ENCODE results near the gene CDH23. TPM values are rescaled to one million over a fixed set of nuclear protein-coding genes. Genes with fewer than 3 reads are reported as not detected.

Gene CDH23
- total RNA-seq, 6 donors from 2014 or later = 4.7 to 29.3 (median 10.4) TPM

- Histone ChIP-seq H3K4me3 (no peak overlapping the region), H3K27me3 (no peaks in the 10 kb centered on the region), H3K4me1 (peaks cover 16 to 39% (median 27%) of the 10 kb centered on the region in 4 donors), H3K9me3 (no peaks in the 10 kb centered on the region), H3K27ac (peak overlapping the region in 3 of 4 donors; percentile 30 to 99 (median 98)), H3K36me3 (no peaks in the 10 kb centered on the region)
- DNase-seq = peak in 1 of 2 donors; percentile 78
- peak; percentile 7 to 34 for ATAC-seq (ENCODE audit: low FRiP score in 2 of 2)
- 72 to 80% methylated on average over 9 to 11 of the region's 11 CpGs for WGBS, 2 donors
- TF ChIP-seq POLR2A (IDR thresholded peaks at IDR 0.05) (peak in 1 of 4 donors; percentile 46), POLR2AphosphoS5 (IDR thresholded peaks at IDR 0.05) (peak in 1 of 2 donors; percentile 31), CTCF (IDR thresholded peaks at IDR 0.05) (no peak), EP300 (IDR thresholded peaks at IDR 0.05) (no peak)
These were observed 455.7 kb downstream of the CDH23 start for GRCh38 chr10:71852355-71852937.

GRCh38 chr10:71854031-71854430, 457.3 kb downstream of the CDH23 start:
- no peak overlapping the region for H3K4me3 ChIP-seq
- no peaks in the 10 kb centered on the region for H3K36me3 ChIP-seq
- WGBS, 2 donors = 63% methylated on average over 5 of the region's 5 CpGs
- DNase-seq (no peak), ATAC-seq (ENCODE audit: low FRiP score in 2 of 2) (no peak)
- no peaks in the 10 kb centered on the region for H3K27me3 ChIP-seq
- peaks cover 3 to 25% (median 16%) of the 10 kb centered on the region in 4 donors for H3K4me1 ChIP-seq
- H3K27ac ChIP-seq = no peak overlapping the region
- TF ChIP-seq POLR2AphosphoS5 (IDR thresholded peaks at IDR 0.05) (no peak), POLR2A (IDR thresholded peaks at IDR 0.05) (no peak), EP300 (IDR thresholded peaks at IDR 0.05) (no peak), CTCF (IDR thresholded peaks at IDR 0.05) (no peak)
- H3K9me3 ChIP-seq = no peaks in the 10 kb centered on the region

GRCh38 chr10:71856619-71857018, 459.9 kb downstream of the CDH23 start:
- no peak for TF ChIP-seq CTCF (IDR thresholded peaks at IDR 0.05)
- TF ChIP-seq EP300 (IDR thresholded peaks at IDR 0.05) = no peak
- no peak for TF ChIP-seq POLR2A (IDR thresholded peaks at IDR 0.05)
- no peak for TF ChIP-seq POLR2AphosphoS5 (IDR thresholded peaks at IDR 0.05)
- Histone ChIP-seq H3K27me3 (no peaks in the 10 kb centered on the region), H3K4me1 (peaks cover 17 to 22% (median 20%) of the 10 kb centered on the region in 4 donors), H3K27ac (no peak overlapping the region), H3K4me3 (no peak overlapping the region), H3K36me3 (no peaks in the 10 kb centered on the region), H3K9me3 (no peaks in the 10 kb centered on the region)
- WGBS, 2 donors = 93 to 94% methylated on average over 4 of the region's 4 CpGs
- no peak for ATAC-seq (ENCODE audit: low FRiP score in 2 of 2)
- no peak for DNase-seq

GRCh38 chr10:71857934-71858890, 461.5 kb downstream of the CDH23 start:
- WGBS, 2 donors = 82 to 85% methylated on average over 12 of the region's 12 CpGs

More at GRCh38 chr10:71857934-71858890, 461.5 kb downstream of the CDH23 start:
- peaks cover 14 to 23% (median 18%) of the 10 kb centered on the region in 4 donors for H3K4me1 ChIP-seq
- H3K9me3 ChIP-seq = no peaks in the 10 kb centered on the region
- no peaks in the 10 kb centered on the region for H3K27me3 ChIP-seq
- H3K4me3 ChIP-seq = no peak overlapping the region
- TF ChIP-seq POLR2A (IDR thresholded peaks at IDR 0.05) (peak in 1 of 4 donors; percentile 17), CTCF (IDR thresholded peaks at IDR 0.05) (no peak)
- H3K27ac ChIP-seq = no peak overlapping the region
- no peaks in the 10 kb centered on the region for H3K36me3 ChIP-seq
- DNase-seq (peak in 1 of 2 donors; percentile 77), ATAC-seq (ENCODE audit: low FRiP score in 2 of 2) (peak in 1 of 2 donors; percentile 42)

Measured in upper lobe of left lung (tissue), 6 donors.